HG03025 (cell line): ENCODE data around the gene MATK.

Experiments
- ATAC-seq: cut with Tn5 transposase; IDR thresholded peaks from one replicate; pipeline ENCODE4 v1.9.1; 2021; ENCODE audit warnings: mild to moderate bottlenecking, moderate library complexity; ENCODE audit not compliant: unreplicated experiment, low FRiP score

Gene MATK, protein sequence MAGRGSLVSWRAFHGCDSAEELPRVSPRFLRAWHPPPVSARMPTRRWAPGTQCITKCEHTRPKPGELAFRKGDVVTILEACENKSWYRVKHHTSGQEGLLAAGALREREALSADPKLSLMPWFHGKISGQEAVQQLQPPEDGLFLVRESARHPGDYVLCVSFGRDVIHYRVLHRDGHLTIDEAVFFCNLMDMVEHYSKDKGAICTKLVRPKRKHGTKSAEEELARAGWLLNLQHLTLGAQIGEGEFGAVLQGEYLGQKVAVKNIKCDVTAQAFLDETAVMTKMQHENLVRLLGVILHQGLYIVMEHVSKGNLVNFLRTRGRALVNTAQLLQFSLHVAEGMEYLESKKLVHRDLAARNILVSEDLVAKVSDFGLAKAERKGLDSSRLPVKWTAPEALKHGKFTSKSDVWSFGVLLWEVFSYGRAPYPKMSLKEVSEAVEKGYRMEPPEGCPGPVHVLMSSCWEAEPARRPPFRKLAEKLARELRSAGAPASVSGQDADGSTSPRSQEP

DNA sequence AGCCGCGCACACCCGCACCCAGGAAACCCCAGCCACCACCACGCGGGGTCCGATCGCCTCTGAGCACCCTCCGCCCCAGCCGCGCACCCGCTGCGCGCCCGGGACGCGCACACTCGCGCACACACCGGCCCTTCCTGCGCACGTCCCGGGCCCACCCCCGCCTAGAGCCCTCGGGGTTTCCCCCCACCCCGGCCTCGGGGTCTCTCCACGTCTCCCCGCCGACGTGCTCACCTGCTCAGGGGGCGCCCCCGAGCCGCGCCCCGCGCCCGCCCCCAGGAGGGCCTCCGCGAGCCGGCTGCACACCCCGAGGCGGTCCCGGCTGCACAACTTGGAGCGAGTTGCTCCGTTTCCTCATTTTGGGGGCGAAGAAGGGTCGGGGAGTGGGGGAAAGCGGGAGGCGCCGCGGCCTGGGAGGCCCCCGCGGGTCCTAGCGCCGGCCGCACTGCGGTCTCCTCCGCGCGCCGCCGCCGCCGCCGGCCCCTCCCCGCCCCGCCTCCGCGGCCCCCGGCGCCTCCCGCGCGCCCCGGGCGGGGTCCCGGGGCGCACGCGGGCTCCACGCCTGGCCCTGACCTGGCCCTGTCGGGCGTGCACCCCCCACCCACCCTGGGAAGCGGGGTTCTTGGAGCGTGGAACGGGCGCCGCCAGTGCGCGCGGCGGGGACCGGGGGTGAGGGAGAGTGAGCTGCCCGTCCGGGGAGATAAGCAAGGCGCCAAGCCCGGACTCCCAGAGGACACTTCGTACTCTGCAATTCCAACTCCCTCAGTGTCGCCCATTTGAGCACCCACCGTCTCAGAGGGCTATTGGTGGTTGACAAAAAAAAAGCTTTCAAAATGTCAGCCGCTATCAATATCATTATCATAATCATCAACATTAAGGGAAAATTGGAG, at the start of gene MATK:
MATK (minus strand) TSS at position 444 of the 887 bp plus-strand sequence. CDS start 1,246 bp downstream, outside the sequence.
- no peak for ATAC-seq

DNA sequence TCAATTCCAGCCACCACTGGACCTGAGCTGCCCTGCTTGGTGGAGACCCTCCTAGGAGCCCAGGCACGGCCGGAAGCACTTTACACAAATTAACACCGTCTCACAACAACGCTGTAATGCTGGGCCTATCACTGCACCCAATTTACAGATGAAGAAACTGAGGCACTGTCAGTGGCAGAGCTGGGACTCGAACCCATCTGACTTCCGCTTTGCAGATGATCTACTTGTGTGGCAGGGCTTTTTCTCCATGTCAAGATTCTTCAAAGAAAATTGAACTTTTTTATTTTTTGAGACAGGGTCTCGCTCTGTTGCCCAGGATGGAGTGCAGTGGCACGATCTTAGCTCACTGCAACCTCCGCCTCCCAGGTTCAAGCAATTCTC, 48.9 kb upstream of the MATK start:
- ATAC-seq = no peak

DNA sequence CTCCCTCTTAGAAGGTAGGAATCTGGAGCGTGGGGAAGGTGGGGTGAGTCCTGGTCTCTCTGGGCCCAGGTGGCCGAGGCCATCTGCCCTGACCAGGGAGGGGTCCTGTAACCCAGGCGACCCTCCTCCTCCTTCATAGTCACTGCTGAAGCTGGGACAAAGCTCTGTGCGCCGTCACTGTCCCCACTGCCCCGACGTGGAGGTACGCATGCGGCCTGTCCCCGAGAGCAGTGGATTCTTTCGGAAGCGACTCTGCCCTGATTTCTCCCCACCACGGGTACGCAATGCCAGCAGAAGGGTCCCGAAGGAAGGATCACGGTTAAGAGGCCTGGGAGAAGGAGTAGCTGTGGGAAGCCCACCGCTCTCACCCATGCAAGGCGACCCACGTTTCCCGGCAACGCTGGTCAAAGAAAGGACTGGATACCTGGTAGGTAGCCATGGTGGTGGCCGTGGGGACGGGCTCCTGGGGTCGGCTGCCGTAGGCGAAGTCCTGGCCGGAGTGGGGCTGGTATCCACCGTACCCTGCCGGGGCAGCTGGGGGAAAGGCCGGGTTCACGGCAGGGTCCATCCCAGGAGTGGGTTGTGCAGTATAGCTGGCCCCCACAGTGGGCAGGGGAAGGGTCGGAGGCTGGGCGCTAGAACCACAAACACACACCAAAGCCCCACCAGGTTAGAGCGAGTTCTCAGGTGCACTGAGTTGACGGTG, 48.3 kb upstream of the MATK start:
- no peak for ATAC-seq

DNA sequence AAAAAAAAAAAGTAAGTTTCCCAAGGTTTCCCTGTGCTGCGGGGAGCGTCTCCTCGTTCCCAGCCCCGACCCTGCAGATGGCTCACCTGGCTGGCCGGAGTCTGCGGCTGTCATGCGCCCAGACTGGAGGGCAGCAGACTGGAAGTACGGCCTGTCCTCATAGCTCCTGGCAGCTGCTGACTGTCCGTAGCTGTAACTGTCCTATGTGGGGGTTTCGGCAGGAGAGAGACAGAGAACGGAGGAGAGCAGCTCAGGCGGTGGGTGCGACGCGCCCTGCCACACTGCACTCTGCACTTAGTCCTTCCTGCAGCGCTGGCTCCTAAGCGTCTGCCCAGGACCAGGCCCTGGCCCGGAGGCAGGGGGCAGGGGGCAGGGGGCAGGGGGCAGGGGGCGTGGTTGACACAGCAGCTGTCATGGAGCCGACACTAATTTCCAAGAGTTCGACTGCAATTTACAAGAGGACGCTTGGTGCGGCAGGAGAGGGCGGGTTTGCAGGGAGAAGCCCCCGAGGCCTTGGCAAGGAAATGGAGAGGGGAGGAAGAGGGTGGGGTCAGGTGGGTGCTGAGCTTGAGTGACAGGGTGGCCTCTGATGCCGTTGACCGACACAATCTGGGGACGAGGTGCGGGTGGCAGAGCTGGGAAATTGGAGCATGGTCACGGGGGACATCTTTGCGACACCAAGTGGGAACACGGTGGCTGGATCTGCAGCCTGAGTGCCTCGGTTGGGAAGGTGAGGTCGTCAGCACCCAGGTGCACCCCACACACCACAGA, 47.6 kb upstream of the MATK start:
- no peak for ATAC-seq

DNA sequence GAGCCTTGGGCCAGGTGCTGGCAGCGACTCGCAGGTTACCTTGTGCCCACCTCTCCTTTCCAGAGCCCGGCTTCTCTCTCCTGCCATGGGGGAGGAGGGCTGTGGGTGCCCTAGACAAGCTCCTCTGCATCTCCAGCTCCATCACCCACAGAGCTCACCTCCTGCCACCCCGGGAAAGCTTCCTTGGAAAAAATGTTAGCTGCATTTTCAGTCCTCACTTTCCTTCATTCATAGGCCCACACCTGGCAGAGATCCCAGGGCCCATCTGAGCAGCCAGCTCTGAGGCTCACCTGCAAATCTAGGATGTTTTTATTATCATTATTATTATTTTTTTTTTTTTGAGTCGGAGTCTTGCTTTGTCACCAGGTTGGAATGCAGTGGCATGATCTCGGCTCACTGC, 45.8 kb upstream of the MATK start:
- ATAC-seq = no peak

DNA sequence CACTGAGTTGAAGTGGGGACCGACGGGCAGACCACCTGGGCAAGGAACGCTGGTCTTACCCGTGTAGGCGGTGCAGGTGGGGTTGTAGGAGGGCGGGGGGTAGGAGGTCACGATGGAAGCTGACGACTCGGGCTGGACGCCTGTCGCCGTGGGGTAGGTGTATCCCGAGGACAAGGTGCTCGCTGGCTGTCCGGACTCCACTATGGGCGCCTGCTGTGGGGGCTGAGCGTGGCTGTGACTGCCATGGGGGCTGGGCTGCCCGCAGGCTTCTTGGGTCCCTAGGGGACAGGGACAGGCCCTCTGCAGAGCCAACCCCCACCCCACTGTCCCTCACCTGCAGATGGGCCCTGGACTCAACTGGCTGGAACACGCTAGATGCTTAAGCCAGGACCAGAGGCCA, 45.4 kb upstream of the MATK start:
- no peak for ATAC-seq

DNA sequence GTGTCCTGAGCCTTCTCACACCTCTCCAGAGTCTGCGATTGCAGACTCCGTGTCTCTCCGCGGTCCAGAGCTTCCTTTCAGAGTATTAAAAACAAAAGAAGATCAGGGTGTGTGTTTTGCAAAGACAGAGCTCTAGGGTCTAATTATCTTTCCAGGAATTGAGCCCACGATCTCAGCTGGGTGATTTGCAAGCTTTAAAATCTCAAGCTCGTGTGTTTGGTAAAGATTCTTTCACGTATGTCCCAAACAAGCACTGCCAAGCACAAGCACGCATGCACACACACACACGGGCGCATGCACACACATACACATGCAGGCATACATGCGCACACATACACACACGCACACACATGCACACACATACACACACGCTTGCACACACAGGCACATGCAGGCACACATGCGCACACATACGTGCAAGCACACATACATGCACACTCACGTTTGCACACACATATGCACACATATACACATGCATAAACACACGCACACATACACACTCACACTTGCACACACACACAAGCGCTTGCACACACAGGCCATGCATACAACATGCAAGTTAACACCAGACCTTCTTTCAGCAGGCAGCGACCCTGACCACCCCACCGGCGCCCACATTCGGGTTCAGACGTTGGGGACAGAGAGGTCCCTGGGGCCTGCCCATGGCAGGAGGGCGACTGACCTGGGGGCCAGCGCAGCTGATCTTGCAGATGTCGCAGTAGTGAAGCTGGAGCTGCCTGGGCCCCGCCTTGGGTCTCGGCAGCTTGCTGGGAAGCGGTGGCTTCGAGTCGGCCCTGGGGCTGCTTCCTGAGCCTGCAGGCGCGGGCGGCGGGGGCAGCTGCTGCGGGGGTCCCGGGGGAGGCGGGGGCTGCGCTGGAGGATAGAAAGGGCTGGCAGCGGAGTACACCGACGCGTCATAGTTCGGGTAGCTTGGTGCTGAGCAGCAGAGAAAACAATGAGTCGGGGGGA, 44.7 kb upstream of the MATK start:
- ATAC-seq = no peak

DNA sequence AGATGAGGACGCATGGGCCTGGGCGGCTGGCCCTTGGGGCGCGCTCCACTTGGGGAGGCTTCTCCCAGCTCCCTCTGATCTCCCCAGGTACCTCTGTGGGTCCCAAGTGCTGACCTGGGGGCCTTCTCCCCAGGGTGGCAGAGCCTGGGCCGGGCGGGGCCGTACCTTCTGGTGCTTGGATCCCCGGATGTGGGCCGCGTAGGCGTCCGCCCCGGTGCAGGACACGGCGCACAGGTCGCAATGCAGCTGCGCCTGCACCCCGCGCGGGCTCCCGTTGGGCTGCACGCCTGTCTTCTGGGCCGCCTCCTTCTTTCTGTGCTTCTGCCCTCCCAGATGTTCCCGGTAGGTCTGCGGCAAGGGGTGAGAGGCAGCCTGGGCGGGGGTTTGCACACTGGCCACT, 41.1 kb upstream of the MATK start:
- ATAC-seq = no peak

DNA sequence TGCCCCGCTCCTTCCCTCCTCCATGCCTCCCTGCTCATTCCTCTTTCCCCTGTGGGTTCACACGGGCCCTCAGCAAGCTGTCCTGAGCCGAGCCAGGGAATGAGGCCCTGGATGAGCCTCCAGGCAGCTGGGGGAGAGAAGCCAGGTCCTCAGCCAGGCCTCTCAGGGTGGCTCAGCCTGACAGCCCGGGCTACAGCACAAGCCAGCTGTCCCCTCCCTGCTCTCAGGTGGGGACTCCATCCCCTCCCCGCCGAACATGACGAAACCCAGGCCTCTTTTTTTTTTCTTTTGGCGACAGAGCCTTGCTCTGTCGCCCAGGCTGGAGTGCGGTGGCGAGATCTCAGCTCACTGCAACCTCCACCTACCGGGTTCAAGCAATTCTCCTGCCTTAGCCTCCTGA, 40.0 kb upstream of the MATK start:
- no peak for ATAC-seq

DNA sequence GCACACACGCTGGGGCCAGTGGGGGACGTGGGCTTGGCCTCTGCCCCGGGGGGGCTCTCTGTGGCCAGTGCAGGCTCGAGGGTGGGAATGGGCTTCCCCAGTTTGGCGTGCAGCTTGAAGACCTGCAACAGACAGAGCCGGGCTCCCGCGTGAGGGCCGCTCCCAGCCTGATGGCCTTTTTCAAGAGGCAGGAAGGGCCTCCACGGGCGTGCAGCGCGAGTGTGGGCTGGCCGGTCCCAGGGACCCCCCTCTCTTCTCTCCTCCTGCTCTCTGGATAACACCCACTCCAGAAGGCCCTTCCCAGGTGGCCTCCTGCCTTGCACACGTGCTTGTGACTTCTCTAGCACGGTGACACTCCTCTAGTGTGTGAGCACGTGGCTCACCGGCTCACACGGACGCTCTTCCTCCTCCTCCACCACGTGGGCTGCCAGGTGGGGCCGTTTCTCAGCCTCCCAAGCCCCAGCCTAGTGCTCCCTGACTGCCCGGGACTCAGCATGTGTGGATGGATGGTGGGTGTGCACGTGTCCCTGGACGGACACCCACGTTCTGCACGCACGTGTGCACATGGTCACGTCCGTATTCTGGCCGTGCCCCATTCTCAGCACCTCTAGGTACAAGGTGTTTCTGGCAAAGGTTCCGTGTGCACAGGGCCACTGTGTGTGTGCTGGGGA, 39.2 kb upstream of the MATK start:
- no peak for ATAC-seq

DNA sequence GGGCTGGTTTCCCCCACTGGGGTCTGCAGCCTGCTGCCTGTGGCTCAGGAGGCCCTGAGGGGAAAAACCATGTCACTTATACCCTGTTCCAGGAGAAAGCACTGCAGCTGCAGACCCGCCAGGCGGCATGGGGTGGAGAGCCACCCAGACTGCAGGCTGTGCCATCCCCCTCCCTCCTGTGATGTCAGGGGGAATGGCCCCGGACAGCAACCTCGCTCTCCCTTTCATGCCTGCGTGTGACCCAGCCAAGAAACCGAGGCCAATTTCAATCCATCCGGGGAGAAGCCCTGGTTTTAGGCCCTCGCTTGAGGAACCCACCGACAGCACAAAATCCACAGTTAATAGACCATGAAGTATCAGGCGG, 37.2 kb upstream of the MATK start:
- no peak for ATAC-seq

DNA sequence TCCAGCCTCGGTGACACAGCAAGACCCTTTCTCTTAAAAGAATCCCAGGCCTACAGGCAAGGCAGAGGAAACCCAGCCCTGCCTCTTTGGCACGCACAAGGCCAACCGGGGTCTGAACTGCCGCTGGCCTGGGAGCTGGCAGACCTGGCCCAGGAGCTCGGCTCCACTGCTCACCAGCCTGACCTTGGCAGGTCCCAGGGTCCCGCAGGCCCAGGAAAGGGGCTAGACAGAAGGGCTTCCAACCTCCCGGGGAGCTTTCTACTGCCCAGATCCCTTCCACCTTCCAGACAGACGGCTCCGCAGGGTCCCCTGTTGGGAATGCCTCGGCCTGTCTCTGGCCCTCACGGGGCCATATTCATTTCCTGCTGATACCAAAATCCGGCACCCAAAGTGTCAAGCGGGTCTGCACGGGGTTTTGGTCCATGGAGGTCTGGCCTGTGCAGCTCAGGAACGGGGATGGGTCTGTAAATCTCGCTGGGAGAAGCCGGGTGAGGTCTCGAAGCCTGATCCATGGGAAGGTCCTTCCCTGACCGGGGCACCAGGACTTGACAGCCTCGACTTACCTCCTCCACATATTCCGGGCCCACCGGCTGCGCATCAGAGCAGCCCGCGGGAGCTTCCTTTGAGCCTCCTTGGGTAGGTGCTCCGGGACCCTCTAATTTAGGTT, 36.6 kb upstream of the MATK start:
- no peak for ATAC-seq

DNA sequence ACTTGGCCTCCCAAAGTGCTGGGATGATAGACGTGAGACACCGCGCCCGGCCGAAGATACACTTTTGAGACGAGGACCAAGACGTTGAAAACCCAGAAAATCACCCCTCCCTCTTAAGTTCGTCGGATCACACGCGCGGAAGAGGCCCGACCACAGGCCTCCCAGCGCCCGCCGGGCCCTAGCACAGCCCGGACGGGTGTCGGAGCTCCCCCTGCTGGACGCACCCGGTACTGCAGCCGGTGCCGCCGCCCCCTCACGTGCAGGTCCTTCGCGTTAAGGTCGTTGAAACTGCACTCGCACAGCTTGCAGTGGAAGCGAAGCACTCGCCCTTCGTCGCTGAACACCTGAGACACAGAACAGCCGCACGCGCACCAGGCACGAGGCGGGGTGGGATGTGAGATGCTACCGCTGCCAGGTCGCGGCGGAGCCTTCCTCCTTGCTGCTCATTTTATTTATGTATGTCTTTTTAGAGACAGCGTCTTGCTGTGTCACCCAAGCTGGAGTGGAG, 35.7 kb upstream of the MATK start:
- ATAC-seq = no peak

DNA sequence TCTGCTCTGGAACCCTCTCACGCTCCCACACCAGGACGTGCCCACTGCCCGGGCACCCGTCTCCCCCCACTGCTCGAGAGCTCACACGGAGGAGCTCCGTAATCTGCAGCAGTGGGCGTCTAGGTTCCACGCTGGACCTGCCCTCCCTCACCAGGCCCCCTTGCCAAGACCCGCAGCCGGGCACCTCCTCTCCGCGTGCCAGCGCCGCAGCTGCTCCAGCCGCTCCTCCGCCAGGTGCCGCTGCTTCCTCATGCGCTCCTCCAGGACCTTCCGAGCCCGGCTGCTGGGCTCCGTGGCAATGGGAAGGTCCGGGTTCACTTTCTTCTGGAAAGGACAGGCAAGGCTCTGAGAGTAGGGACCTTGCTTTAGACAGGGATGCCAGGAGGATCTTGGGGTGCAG, 35.0 kb upstream of the MATK start:
- ATAC-seq = no peak

DNA sequence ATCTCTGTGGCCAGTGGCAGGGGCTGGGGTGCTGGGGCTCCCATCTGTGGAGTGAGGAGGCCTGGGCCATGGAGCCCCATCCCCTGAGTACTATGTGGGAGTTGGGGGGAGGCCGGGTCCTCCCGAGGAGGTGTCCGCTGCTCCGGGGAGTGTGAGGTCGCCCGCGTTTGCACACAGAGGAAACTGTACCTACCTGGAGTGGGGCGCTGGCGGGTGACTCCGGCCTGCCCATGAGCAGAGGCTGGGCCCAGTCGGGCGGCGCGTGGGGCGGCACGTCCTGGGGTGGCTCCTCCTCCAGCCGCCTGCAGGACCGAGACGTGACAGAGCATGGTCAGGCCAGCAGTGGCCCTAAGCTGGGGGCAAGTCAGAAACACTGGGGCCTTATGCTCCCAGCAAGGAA, 33.8 kb upstream of the MATK start:
- no peak for ATAC-seq

DNA sequence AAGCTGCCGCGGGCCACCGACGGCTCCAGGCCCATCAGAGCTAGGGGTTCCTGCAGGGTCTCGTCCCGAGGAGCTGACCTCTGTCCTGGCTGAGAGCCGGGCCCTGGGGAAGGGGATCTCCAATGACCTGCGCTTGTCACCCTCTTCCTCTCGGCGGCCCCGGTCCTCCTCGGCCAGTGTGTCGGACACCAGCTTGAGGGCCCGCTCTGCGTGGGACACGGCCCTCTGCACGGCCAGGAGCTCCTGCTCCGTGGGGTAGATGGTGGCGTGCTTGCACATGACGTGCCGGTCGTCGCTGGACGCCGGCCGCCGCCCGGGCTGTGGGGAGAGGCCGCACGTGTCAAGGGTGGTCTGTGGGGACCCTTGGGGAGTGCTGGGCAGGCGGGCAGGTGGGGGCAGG, 32.7 kb upstream of the MATK start:
- no peak for ATAC-seq

DNA sequence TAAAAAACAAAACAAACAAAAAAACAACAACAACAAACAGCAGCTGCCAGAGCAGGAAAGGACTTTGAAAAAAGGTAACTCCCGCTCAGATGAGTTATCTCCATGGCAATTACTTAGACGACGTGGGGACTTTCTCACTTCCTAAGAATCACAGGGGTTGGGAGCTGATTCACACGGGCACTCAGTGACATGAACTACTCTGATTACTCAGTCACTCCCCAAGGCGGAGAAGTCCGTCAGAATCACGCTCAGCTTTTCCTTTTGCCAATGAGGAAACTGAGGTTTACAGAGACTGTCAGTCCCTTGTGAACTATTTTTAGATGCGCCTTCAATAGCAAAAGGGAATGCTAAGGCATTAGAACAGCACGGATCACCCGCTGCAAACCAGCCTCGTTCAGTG, 32.3 kb upstream of the MATK start:
- no peak for ATAC-seq

DNA sequence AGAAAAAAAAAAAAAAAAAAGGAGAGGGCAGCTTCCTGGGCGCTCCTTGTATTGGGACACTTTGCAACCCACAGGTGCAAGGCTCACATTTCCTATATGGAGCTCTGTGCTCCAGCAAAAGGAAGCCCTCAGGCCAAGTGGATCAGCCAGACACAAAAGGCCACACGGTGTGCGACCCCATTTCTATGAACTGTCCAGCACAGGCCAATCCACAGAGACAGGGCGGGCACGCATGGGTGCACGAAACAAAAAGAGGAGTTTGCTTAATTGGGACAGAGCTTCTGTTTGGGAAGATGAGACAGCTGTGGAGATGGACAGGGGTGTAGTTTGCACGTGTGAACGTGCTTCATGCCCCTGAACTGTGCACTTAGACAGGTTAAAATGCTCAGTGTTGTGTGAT, 31.6 kb upstream of the MATK start:
- ATAC-seq = no peak
